Thyroid gland (tissue), 4 donors: ENCODE measurements around the gene MDGA2.

ENCODE experiments used
- POLR2A ChIP-seq, 2 donors: fragments of 450-650 bp; IDR thresholded peaks; one replicate each; pipeline ENCODE4 v1.6.1; 2017; ENCODE audit warnings: antibody characterized with exemption in 2 of 2, mild to moderate bottlenecking in 2 of 2, moderate library complexity in 1 of 2
- TF ChIP-seq, protein P1 (sequence below), 6 experiments: fragments of 200-600 bp in 3 of 6; fragments of 450-650 bp in 3 of 6; sonication (generic) in 3 of 6; IDR thresholded peaks; one replicate each; pipeline ENCODE4 v1.5.1; 2016 to 2019; ENCODE audit warnings: antibody characterized with exemption in 6 of 6, mild to moderate bottlenecking in 2 of 6, inconsistent platforms in 1 of 6, moderate library complexity in 1 of 6

GRCh38 chr14:47186486-47186885, 488.9 kb downstream of the MDGA2 start:
- TF ChIP-seq POLR2A (IDR thresholded peaks at IDR 0.05), result no peak
- TF ChIP-seq, protein P1, sequence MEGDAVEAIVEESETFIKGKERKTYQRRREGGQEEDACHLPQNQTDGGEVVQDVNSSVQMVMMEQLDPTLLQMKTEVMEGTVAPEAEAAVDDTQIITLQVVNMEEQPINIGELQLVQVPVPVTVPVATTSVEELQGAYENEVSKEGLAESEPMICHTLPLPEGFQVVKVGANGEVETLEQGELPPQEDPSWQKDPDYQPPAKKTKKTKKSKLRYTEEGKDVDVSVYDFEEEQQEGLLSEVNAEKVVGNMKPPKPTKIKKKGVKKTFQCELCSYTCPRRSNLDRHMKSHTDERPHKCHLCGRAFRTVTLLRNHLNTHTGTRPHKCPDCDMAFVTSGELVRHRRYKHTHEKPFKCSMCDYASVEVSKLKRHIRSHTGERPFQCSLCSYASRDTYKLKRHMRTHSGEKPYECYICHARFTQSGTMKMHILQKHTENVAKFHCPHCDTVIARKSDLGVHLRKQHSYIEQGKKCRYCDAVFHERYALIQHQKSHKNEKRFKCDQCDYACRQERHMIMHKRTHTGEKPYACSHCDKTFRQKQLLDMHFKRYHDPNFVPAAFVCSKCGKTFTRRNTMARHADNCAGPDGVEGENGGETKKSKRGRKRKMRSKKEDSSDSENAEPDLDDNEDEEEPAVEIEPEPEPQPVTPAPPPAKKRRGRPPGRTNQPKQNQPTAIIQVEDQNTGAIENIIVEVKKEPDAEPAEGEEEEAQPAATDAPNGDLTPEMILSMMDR (IDR thresholded peaks at IDR 0.05), result no peak
